ENCODE data around the gene C1orf226. TPM values are rescaled to one million over a fixed set of nuclear protein-coding genes. Genes with fewer than 3 reads are reported as not detected.
A peak's percentile ranks its signal among the peaks of the same experiment; 100 is the strongest.

Gene C1orf226
- total and polyA plus RNA-seq, 2 of the 8 experiments (the other 6 are each of a cell fraction or from before 2014, with no cell fraction given), result 8.2 to 18.8 TPM

DNA sequence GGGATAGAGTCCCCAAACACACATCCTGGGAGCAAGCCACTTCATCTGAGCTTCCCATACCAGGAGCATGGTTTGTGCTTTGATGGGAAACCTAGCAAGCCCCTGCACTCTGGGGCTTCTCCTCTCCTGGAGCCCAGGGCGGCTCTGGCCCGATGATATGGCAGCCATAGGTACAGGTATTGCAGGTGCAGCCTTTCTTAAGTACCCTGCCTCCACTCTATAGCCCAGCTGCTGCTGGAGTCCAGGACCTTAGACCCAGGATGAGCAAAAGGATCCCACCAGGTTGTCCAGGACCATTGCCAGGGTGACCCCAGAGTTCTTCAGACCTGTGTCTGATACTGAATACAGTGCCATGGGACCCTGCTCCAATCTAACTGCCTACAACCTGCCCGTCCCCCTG is 4.2 kb downstream of the C1orf226 start:
- no peak overlapping the region for H3K14ac ChIP-seq (ENCODE audit: insufficient read length)
- H3K23ac ChIP-seq (ENCODE audit: insufficient read length), result no peak overlapping the region
- no peak overlapping the region for H4K5ac ChIP-seq (ENCODE audit: insufficient read length, low read depth, low read length)
- WGBS, 2 experiments (ENCODE audit: extremely low coverage in 1 of 2, insufficient coverage in 1 of 2, insufficient read length in 1 of 2, insufficient replicate concordance in 2 of 2, low coverage in 1 of 2, low lambda C conversion rate in 2 of 2, missing lambda C conversion rate in 1 of 2), result 74% methylated on average over 3 of the region's 3 CpGs; no CpG with 5 or more reads in 1 of the 2 experiments
- H2AFZ ChIP-seq (ENCODE audit: low read length), result no peak overlapping the region
- H3K27me3 ChIP-seq (replicated peaks in 1 of 4; ENCODE audit: control insufficient read depth in 3 of 4, extremely low read depth in 1 of 4, insufficient read depth in 3 of 4, low read length in 3 of 4), result no peaks in the 10 kb centered on the region
- ChIA-PET CTCF (ENCODE audit: partially characterized antibody) (interaction anchor here (1.2 to 8.1 kb wide), 4 partner anchors 11 to 200 kb away, joined by 3 to 44 read pairs (median 5); no protein-coding TSS in a partner anchor), POLR2A (ENCODE audit: partially characterized antibody) (no interaction called here)
- DNase-seq (ENCODE audit: low read depth in 1 of 2, low spot score in 2 of 2) (no peak), FAIRE-seq (no peak)
- H2BK120ac ChIP-seq (replicated peaks; ENCODE audit: low read depth, low read length), result no peak overlapping the region
- no peaks in the 10 kb centered on the region for H3K23me2 ChIP-seq (ENCODE audit: low read depth, low read length)
- no peak overlapping the region for H2BK20ac ChIP-seq (ENCODE audit: low read length)
- no peak overlapping the region for H2BK5ac ChIP-seq (ENCODE audit: low read depth, low read length)
- no peaks in the 10 kb centered on the region for H3K79me1 ChIP-seq (ENCODE audit: low read depth, low read length)
- 0 out of 2 replicates have a peak overlapping the region, but pooled peaks have one; percentile 9 for H4K8ac ChIP-seq (ENCODE audit: extremely low read depth, insufficient read depth, low read length)
- TF ChIP-seq KDM5A (IDR thresholded peaks at IDR 0.05; ENCODE audit: low read length) (no peak), HDAC6 (IDR thresholded peaks at IDR 0.05; ENCODE audit: low read depth, low read length) (no peak), EGR1 (IDR thresholded peaks at IDR 0.05; ENCODE audit: borderline replicate concordance, low read depth, low read length) (no peak), JUND (IDR thresholded peaks at IDR 0.05; ENCODE audit: low read length) (no peak), YY1 (IDR thresholded peaks at IDR 0.05; ENCODE audit: low read depth, low read length) (no peak), HDAC2 (IDR thresholded peaks at IDR 0.05; ENCODE audit: borderline replicate concordance in 1 of 2, low read depth in 2 of 2, low read length in 2 of 2) (no peak), SP1 (IDR thresholded peaks at IDR 0.05; ENCODE audit: low read depth, low read length) (no peak), SIX5 (IDR thresholded peaks at IDR 0.05; ENCODE audit: low read depth, low read length) (no peak), CTBP2 (IDR thresholded peaks at IDR 0.05; ENCODE audit: borderline replicate concordance, insufficient read depth, insufficient read length, low read length) (no peak), PHF8 (conservative IDR thresholded peaks at IDR 0.05; ENCODE audit: low read depth, low read length) (no peak), BCL11A (IDR thresholded peaks at IDR 0.05; ENCODE audit: low read depth in 2 of 2, low read length in 2 of 2) (no peak)
- peaks cover 0 to 2% (median 1%) of the 10 kb centered on the region in 4 experiments; a peak in 3 of 7 replicates for H3K4me1 ChIP-seq (replicated peaks in 1 of 4; ENCODE audit: control insufficient read depth in 3 of 4, insufficient read depth in 4 of 4, low read length in 3 of 4)
- H3K27ac ChIP-seq (ENCODE audit: low read depth, low read length), result no peak overlapping the region
- H3K4me3 ChIP-seq (ENCODE audit: extremely low read depth in 1 of 4, insufficient read depth in 2 of 4, low read depth in 3 of 4, low read length in 4 of 4), result no peak overlapping the region
- no peak overlapping the region for H3K4ac ChIP-seq (replicated peaks; ENCODE audit: insufficient read length, low read depth, low read length)
- no peak overlapping the region for H2BK15ac ChIP-seq (ENCODE audit: low read length)
- H2BK12ac ChIP-seq (ENCODE audit: low read depth, low read length), result no peak overlapping the region
- H3K9me3 ChIP-seq (ENCODE audit: insufficient read depth in 2 of 2, low read depth in 1 of 2, low read length in 1 of 2), result no peaks in the 10 kb centered on the region
- no peak overlapping the region for H3K56ac ChIP-seq (replicated peaks; ENCODE audit: insufficient read length, low read depth, low read length)
- H3K9ac ChIP-seq (replicated peaks in 1 of 4; ENCODE audit: extremely low read depth in 1 of 4, low read depth in 3 of 4, low read length in 3 of 4), result no peak overlapping the region
- H2AK5ac ChIP-seq (ENCODE audit: low read depth, low read length), result no peak overlapping the region
- peaks cover 0 to 5% (median 2%) of the 10 kb centered on the region in 4 experiments; a peak in 1 of 8 replicates for H3K36me3 ChIP-seq (ENCODE audit: control insufficient read depth in 2 of 4, insufficient read depth in 4 of 4, low read length in 3 of 4)
- no peak overlapping the region for H3K18ac ChIP-seq (ENCODE audit: extremely low read depth, low read length)
- H3K4me2 ChIP-seq (ENCODE audit: insufficient read depth in 1 of 2, low read depth in 2 of 2, low read length in 2 of 2), result no peak overlapping the region
- H3K79me2 ChIP-seq (ENCODE audit: control insufficient read depth in 1 of 2, insufficient read depth in 2 of 2, low read length in 2 of 2), result no peaks in the 10 kb centered on the region
- H4K20me1 ChIP-seq (replicated peaks in 1 of 2; ENCODE audit: control insufficient read depth in 1 of 2, insufficient read depth in 2 of 2, low read length in 2 of 2), result no peaks in the 10 kb centered on the region
- no peak overlapping the region for H4K91ac ChIP-seq (replicated peaks; ENCODE audit: insufficient read length, low read length)

All from H1 (cell line).